ENCODE measurements around the gene CDH4. TPM values are rescaled to one million over a fixed set of nuclear protein-coding genes. Genes with fewer than 3 reads are reported as not detected.

CDH4 gene
- total and polyA plus RNA-seq, 2 of the 13 experiments (the other 11 are each of a cell fraction or from before 2014, with no cell fraction given), result not detected

- TF ChIP-seq, protein P1, sequence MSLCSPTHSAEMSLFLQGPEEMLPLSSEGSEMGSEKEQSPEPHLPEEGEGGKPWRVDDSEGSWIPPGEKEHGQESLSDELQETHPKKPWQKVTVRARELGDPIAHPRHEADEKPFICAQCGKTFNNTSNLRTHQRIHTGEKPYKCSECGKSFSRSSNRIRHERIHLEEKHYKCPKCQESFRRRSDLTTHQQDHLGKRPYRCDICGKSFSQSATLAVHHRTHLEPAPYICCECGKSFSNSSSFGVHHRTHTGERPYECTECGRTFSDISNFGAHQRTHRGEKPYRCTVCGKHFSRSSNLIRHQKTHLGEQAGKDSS (CRISPR knock-in tag; IDR thresholded peaks at IDR 0.05; ENCODE audit: borderline replicate concordance, low read depth), result peak; percentile 39; the same call in 1 of the 2 replicates
- TF ChIP-seq DRAP1 (CRISPR knock-in tag; IDR thresholded peaks at IDR 0.05) (no peak), KDM2A (CRISPR knock-in tag; IDR thresholded peaks at IDR 0.05; ENCODE audit: borderline replicate concordance, low read depth) (peak; percentile 78), PLSCR1 (CRISPR knock-in tag; IDR thresholded peaks at IDR 0.05; ENCODE audit: borderline replicate concordance) (no peak), ZFX (CRISPR knock-in tag; IDR thresholded peaks at IDR 0.05; ENCODE audit: low read depth) (peak; percentile 57; the same call in 1 of the 2 replicates), ZNF839 (CRISPR knock-in tag; IDR thresholded peaks at IDR 0.05; ENCODE audit: borderline replicate concordance) (peak; percentile 74; the same call in 1 of the 2 replicates), ZSCAN31 (CRISPR knock-in tag; IDR thresholded peaks at IDR 0.05; ENCODE audit: low read depth) (no peak), ARNT (IDR thresholded peaks at IDR 0.05) (no peak), KAT2B (IDR thresholded peaks at IDR 0.05; ENCODE audit: borderline replicate concordance, low read depth, low read length) (peak; percentile 9; the same call in 1 of the 2 replicates), MEIS1 (CRISPR knock-in tag; IDR thresholded peaks at IDR 0.05; ENCODE audit: borderline replicate concordance) (no peak), PREB (CRISPR knock-in tag; IDR thresholded peaks at IDR 0.05) (no peak), SALL1 (CRISPR knock-in tag; IDR thresholded peaks at IDR 0.05) (peak; percentile 45; the same call in 1 of the 2 replicates), HES4 (CRISPR knock-in tag; IDR thresholded peaks at IDR 0.05; ENCODE audit: borderline replicate concordance) (no peak; the same call in 1 of the 2 replicates), TBP (CRISPR knock-in tag; IDR thresholded peaks at IDR 0.05) (no peak), ZNF263 (CRISPR knock-in tag; IDR thresholded peaks at IDR 0.05) (peak; percentile 80), MTF2 (CRISPR knock-in tag; IDR thresholded peaks at IDR 0.05; ENCODE audit: borderline replicate concordance) (peak; percentile 78; the same call in 1 of the 2 replicates), DNMT1 (CRISPR knock-in tag; IDR thresholded peaks at IDR 0.05) (0 out of 2 replicates have a peak, but pooled peaks have one; percentile 34), ZNF350 (CRISPR knock-in tag; IDR thresholded peaks at IDR 0.05; ENCODE audit: borderline replicate concordance, low read depth) (peak; percentile 34; the same call in 1 of the 2 replicates), NFKB2 (CRISPR knock-in tag; IDR thresholded peaks at IDR 0.05; ENCODE audit: borderline replicate concordance) (peak; percentile 23; the same call in 1 of the 2 replicates)
- TF ChIP-seq, protein P2, sequence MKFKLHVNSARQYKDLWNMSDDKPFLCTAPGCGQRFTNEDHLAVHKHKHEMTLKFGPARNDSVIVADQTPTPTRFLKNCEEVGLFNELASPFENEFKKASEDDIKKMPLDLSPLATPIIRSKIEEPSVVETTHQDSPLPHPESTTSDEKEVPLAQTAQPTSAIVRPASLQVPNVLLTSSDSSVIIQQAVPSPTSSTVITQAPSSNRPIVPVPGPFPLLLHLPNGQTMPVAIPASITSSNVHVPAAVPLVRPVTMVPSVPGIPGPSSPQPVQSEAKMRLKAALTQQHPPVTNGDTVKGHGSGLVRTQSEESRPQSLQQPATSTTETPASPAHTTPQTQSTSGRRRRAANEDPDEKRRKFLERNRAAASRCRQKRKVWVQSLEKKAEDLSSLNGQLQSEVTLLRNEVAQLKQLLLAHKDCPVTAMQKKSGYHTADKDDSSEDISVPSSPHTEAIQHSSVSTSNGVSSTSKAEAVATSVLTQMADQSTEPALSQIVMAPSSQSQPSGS (CRISPR knock-in tag; IDR thresholded peaks at IDR 0.05), result no peak
- TF ChIP-seq, protein P3, sequence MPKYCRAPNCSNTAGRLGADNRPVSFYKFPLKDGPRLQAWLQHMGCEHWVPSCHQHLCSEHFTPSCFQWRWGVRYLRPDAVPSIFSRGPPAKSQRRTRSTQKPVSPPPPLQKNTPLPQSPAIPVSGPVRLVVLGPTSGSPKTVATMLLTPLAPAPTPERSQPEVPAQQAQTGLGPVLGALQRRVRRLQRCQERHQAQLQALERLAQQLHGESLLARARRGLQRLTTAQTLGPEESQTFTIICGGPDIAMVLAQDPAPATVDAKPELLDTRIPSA (CRISPR knock-in tag; IDR thresholded peaks at IDR 0.05; ENCODE audit: borderline replicate concordance), result no peak
Measured at GRCh38 chr20:61896058-61896961, 644.2 kb downstream of the CDH4 start (continued).

Data from HepG2 (cell line).